Fibroblast of lung (primary cell): Measurements from ENCODE around the gene C2CD4A. TPM values are rescaled to one million over a fixed set of nuclear protein-coding genes. Genes with fewer than 3 reads are reported as not detected.

Experiments
- DNase-seq, 2 donors: peaks; one replicate each; pipeline versions ENCODE4 v3.0.0 to v3.0.0-alpha.2; 2010; ENCODE audit warnings: low read depth in 2 of 2
- H2AFZ ChIP-seq: 2 replicates; pipeline ENCODE4 v1.5.1; 2012; ENCODE audit warnings: low read length, control low read depth, inconsistent platforms
- H3K27ac ChIP-seq: 2 replicates; pipeline ENCODE4 v1.5.1; 2011; ENCODE audit warnings: low read length, control low read depth; ENCODE audit not compliant: insufficient read depth
- H3K27me3 ChIP-seq: 2 replicates; pipeline ENCODE4 v1.5.1; 2011; ENCODE audit warnings: mild to moderate bottlenecking, low read length; ENCODE audit not compliant: control insufficient read depth, insufficient read depth
- H3K36me3 ChIP-seq: 2 replicates; pipeline ENCODE4 v1.5.1; 2011; ENCODE audit warnings: low read length; ENCODE audit not compliant: control insufficient read depth, insufficient read depth
- H3K4me1 ChIP-seq: 2 replicates; pipeline ENCODE4 v1.5.1; 2011; ENCODE audit warnings: low read length; ENCODE audit not compliant: control insufficient read depth, insufficient read depth; ENCODE audit errors: extremely low read depth
- H3K4me2 ChIP-seq: 2 replicates; pipeline ENCODE4 v1.5.1; 2011; ENCODE audit warnings: low read length, control low read depth; ENCODE audit not compliant: insufficient read depth; ENCODE audit errors: extremely low read depth
- H3K4me3 ChIP-seq, 4 experiments: fragments of 200-600 bp in 1 of 4; sonication (generic) in 1 of 4; replicated peaks in 1 of 4; 2 replicates each; pipeline ENCODE4 v1.5.1; 2011 to 2016; ENCODE audit warnings: low read length in 4 of 4, low read depth in 3 of 4, mild to moderate bottlenecking in 3 of 4, control low read depth in 2 of 4, inconsistent platforms in 1 of 4, mixed read lengths in 1 of 4; ENCODE audit not compliant: insufficient read depth in 1 of 4; ENCODE audit errors: control extremely low read depth in 1 of 4
- H3K79me2 ChIP-seq: 2 replicates; pipeline ENCODE4 v1.5.1; 2012; ENCODE audit warnings: mild to moderate bottlenecking, low read length, inconsistent platforms; ENCODE audit not compliant: control insufficient read depth, insufficient read depth
- H3K9ac ChIP-seq: 2 replicates; pipeline ENCODE4 v1.5.1; 2011; ENCODE audit warnings: mild to moderate bottlenecking, low read length, control low read depth; ENCODE audit not compliant: insufficient read depth
- H3K9me3 ChIP-seq: 2 replicates; pipeline ENCODE4 v1.5.1; 2012; ENCODE audit warnings: low read depth, low read length; ENCODE audit not compliant: control insufficient read depth, insufficient read depth
- H4K20me1 ChIP-seq: 2 replicates; pipeline ENCODE4 v1.5.1; 2011; ENCODE audit warnings: low read length; ENCODE audit not compliant: control insufficient read depth, insufficient read depth; ENCODE audit errors: extremely low read depth
- EZH2 ChIP-seq: IDR thresholded peaks from 2 replicates; pipeline ENCODE4 v1.5.1; 2012; ENCODE audit warnings: low read length, control low read depth, mild to moderate bottlenecking; ENCODE audit errors: missing control alignments
- polyA plus RNA-seq, 2 donors: library from polyadenylated mRNA; depleted of rRNA in 1 of 2; stranded (reverse) in 1 of 2; unstranded in 1 of 2; fragments of >200 nt; gene quantifications; 2 replicates each; pipeline ENCODE4 v1.2.1, GENCODE V29; 2011 to 2012; ENCODE audit warnings: missing spikeins in 1 of 2
- total RNA-seq: library from RNA; depleted of rRNA; stranded (reverse); fragments of >200 nt; gene quantifications from 2 replicates; pipeline ENCODE4 v1.2.1, GENCODE V29; 2014
- TF ChIP-seq, protein P1 (sequence below), 2 donors: IDR thresholded peaks in 1 of 2; conservative IDR thresholded peaks in 1 of 2; 1 replicate in 1 of 2; 2 replicates in 1 of 2; pipeline ENCODE4 v1.5.1; 2011 to 2012; ENCODE audit warnings: low read length in 2 of 2, control low read depth in 1 of 2, inconsistent platforms in 1 of 2, low read depth in 1 of 2, mild to moderate bottlenecking in 1 of 2

The C2CD4A gene
- total and polyA plus RNA-seq, 2 donors (not counting 1 experiment from before 2014, with no cell fraction given) = not detected

DNA sequence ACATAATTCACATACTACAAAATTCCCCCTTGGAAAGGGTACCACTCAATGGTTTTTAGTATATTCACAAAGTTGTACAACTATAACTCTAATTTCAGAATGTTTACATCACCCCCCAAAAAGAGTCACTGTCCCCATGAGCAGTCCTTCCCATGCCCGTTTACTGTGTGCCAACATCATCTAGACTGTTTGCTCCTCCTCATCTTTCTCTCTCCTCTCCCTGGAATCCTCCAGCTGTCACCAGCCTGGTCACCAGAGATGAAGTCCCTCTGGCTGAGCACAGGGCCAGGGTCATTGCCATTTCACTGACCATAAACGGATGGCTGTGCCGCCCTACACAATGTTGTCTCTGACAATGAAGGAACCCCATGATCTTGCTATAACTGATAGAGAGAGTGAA is 53.1 kb downstream of the C2CD4A start:
- TF ChIP-seq, protein P1, sequence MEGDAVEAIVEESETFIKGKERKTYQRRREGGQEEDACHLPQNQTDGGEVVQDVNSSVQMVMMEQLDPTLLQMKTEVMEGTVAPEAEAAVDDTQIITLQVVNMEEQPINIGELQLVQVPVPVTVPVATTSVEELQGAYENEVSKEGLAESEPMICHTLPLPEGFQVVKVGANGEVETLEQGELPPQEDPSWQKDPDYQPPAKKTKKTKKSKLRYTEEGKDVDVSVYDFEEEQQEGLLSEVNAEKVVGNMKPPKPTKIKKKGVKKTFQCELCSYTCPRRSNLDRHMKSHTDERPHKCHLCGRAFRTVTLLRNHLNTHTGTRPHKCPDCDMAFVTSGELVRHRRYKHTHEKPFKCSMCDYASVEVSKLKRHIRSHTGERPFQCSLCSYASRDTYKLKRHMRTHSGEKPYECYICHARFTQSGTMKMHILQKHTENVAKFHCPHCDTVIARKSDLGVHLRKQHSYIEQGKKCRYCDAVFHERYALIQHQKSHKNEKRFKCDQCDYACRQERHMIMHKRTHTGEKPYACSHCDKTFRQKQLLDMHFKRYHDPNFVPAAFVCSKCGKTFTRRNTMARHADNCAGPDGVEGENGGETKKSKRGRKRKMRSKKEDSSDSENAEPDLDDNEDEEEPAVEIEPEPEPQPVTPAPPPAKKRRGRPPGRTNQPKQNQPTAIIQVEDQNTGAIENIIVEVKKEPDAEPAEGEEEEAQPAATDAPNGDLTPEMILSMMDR (conservative IDR thresholded peaks at IDR 0.05 in 1 of 2, IDR thresholded peaks at IDR 0.05 in 1 of 2; ENCODE audit: low read depth in 1 of 2, low read length in 2 of 2) = no peak
- no peak for TF ChIP-seq EZH2
- H3K4me1 ChIP-seq = peaks cover 4% of the 10 kb centered on the region
- peak overlapping the region; percentile 62 for H3K27ac ChIP-seq
- no peaks in the 10 kb centered on the region for H3K79me2 ChIP-seq
- H3K9me3 ChIP-seq = no peaks in the 10 kb centered on the region
- no peak overlapping the region for H3K9ac ChIP-seq
- H3K27me3 ChIP-seq = no peaks in the 10 kb centered on the region
- no peak for DNase-seq
- no peak overlapping the region for H3K4me2 ChIP-seq
- H3K36me3 ChIP-seq = no peaks in the 10 kb centered on the region
- H3K4me3 ChIP-seq = no peak overlapping the region
- no peaks in the 10 kb centered on the region for H4K20me1 ChIP-seq
- H2AFZ ChIP-seq = no peak overlapping the region

Other genes starting within 250 kb of the C2CD4A start
- 77.3 and 82.7 TPM in 2 replicates for gene VPS13C, start 6.5 kb upstream of the C2CD4A start, total RNA-seq
- gene VPS13C, start 6.5 kb upstream of the C2CD4A start, polyA plus RNA-seq = 15.3 and 19.6 TPM in 2 replicates
- not detected in 2 replicates for gene C2CD4B, start 98.3 kb downstream of the C2CD4A start, total RNA-seq
- gene C2CD4B, start 98.3 kb downstream of the C2CD4A start, polyA plus RNA-seq = not detected in 2 replicates